Left ventricle myocardium inferior (tissue), 1 donor: ENCODE data around the gene ZNF646. TPM values are rescaled to one million over a fixed set of nuclear protein-coding genes. Genes with fewer than 3 reads are reported as not detected.
A peak's percentile ranks its signal among the peaks of the same experiment; 100 is the strongest.

Source experiments
- DNase-seq: peaks from one replicate; pipeline ENCODE4 v3.0.0-alpha.2; 2020
- H3K27ac ChIP-seq: fragments of 200-600 bp; replicated peaks from 2 replicates; pipeline ENCODE4 v1.8.0; 2021
- H3K27me3 ChIP-seq: fragments of 200-600 bp; 2 replicates; pipeline ENCODE4 v1.8.0; 2021; ENCODE audit warnings: low read depth
- H3K36me3 ChIP-seq: fragments of 200-600 bp; 2 replicates; pipeline ENCODE4 v1.8.0; 2021
- H3K4me1 ChIP-seq: fragments of 200-600 bp; 2 replicates; pipeline ENCODE4 v1.8.0; 2021
- H3K4me3 ChIP-seq: fragments of 200-600 bp; 2 replicates; pipeline ENCODE4 v1.8.0; 2021; ENCODE audit warnings: mild to moderate bottlenecking, moderate library complexity
- H3K9me3 ChIP-seq: fragments of 200-600 bp; replicated peaks from 2 replicates; pipeline ENCODE4 v1.8.0; 2021
- intact Hi-C: fragments of 100-400 bp; cut with micrococcal nuclease; formaldehyde crosslinking; loops from one replicate; pipeline ENCODE4 v1.11.0; 2022
- total RNA-seq: library from RNA; stranded (reverse); fragmentation: NEBNext Ultra II Directional; extraction: Animal tissue kit (Norgen Biotek cat#: 25700); gene quantifications from one replicate; pipeline ENCODE4 v1.2.1, GENCODE V29; 2021
- TF ChIP-seq, protein P1 (sequence below): fragments of 200-600 bp; IDR thresholded peaks from 2 replicates; pipeline ENCODE4 v1.8.0; 2021; ENCODE audit warnings: antibody characterized with exemption, mild to moderate bottlenecking, borderline replicate concordance
- donor health status: DM: no; HTN: yes; CAD: no; lungs with severe emphysema.

Gene ZNF646
- total RNA-seq, 1 donor from 2014 or later = 9.6 TPM

- H3K4me3 ChIP-seq = no peak overlapping the region
- H3K27me3 ChIP-seq = no peaks in the 10 kb centered on the region
- H3K4me1 ChIP-seq = peaks cover 23% of the 10 kb centered on the region
- no peak for DNase-seq
- H3K9me3 ChIP-seq = no peaks in the 10 kb centered on the region
- TF ChIP-seq, protein P1, sequence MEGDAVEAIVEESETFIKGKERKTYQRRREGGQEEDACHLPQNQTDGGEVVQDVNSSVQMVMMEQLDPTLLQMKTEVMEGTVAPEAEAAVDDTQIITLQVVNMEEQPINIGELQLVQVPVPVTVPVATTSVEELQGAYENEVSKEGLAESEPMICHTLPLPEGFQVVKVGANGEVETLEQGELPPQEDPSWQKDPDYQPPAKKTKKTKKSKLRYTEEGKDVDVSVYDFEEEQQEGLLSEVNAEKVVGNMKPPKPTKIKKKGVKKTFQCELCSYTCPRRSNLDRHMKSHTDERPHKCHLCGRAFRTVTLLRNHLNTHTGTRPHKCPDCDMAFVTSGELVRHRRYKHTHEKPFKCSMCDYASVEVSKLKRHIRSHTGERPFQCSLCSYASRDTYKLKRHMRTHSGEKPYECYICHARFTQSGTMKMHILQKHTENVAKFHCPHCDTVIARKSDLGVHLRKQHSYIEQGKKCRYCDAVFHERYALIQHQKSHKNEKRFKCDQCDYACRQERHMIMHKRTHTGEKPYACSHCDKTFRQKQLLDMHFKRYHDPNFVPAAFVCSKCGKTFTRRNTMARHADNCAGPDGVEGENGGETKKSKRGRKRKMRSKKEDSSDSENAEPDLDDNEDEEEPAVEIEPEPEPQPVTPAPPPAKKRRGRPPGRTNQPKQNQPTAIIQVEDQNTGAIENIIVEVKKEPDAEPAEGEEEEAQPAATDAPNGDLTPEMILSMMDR = no peak
- intact Hi-C loops = no loop called here
- H3K27ac ChIP-seq = no peak overlapping the region
- peaks cover 39% of the 10 kb centered on the region for H3K36me3 ChIP-seq
These were observed 16.3 kb downstream of the ZNF646 start for GRCh38 chr16:31090540-31090939.

- no peak for DNase-seq
- intact Hi-C loops = no loop called here
These were observed 18.1 kb downstream of the ZNF646 start for GRCh38 chr16:31092330-31092729.

DNA sequence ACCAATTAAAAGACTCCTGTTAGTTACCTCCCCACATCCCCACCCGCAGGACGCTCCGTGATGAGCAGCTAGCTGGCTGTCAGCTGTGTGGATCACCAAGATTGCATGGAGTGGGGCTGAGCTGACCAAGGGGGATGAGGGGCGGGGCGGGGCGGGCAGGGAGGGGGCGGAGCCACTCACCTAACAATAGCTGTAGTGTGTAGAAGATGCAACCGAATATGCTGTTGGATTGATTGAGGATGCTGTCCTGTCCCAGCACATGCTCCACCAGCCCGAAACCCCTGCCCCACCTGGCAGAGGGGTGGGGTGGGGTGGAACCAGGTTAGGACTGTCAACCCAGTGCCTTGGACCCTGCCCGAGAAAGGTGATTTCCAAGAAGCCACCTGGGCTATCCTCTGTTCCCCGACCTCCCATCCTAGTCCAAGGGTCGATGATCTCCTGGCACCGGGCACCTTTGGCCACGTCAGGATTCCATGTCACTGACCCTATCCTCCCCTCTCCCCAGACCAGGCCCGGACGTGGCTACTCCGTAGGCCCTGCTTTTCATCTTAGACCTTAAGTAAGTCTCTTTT is 19.0 kb downstream of the ZNF646 start:
- intact Hi-C loops = no loop called here
- H3K4me3 ChIP-seq = peak overlapping the region; percentile 94
- TF ChIP-seq, protein P1 = no peak

More at GRCh38 chr16:31092330-31092729, 18.1 kb downstream of the ZNF646 start:
- peaks cover 27% of the 10 kb centered on the region for H3K36me3 ChIP-seq
- no peak overlapping the region for H3K4me3 ChIP-seq
- no peaks in the 10 kb centered on the region for H3K27me3 ChIP-seq
- H3K27ac ChIP-seq = no peak overlapping the region
- peaks cover 24% of the 10 kb centered on the region for H3K4me1 ChIP-seq
- H3K9me3 ChIP-seq = no peaks in the 10 kb centered on the region
- TF ChIP-seq, protein P1 = no peak

DNA sequence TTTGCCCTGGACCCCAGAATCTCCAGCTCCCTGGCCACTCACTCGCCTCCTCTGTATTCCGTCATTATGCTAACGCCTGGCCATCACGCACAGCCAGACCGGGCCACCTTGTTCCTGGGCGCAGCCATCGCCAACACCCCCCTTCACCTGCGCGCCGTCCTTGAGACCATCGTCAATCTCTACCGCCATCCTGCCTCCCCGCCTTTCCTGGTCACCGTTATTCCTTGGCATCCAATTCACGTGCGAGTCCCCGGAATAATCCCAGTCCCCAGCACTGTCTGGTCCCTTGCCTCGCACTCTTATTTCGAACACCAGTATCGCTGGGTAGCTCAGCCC is 19.8 kb downstream of the ZNF646 start:
- no peaks in the 10 kb centered on the region for H3K27me3 ChIP-seq
- no peak for DNase-seq
- peak overlapping the region; percentile 94 for H3K4me3 ChIP-seq
- TF ChIP-seq, protein P1 = no peak
- H3K27ac ChIP-seq = peak overlapping the region; percentile 92
- H3K36me3 ChIP-seq = peaks cover 17% of the 10 kb centered on the region
- H3K4me1 ChIP-seq = peaks cover 24% of the 10 kb centered on the region
- H3K9me3 ChIP-seq = no peaks in the 10 kb centered on the region
- intact Hi-C loops = no loop called here

More for the DNA sequence above, 19.0 kb downstream of the ZNF646 start:
- Histone ChIP-seq H3K36me3 (peaks cover 25% of the 10 kb centered on the region), H3K27me3 (no peaks in the 10 kb centered on the region), H3K9me3 (no peaks in the 10 kb centered on the region), H3K27ac (peak overlapping the region; percentile 92), H3K4me1 (peaks cover 24% of the 10 kb centered on the region)
- no peak for DNase-seq

DNA sequence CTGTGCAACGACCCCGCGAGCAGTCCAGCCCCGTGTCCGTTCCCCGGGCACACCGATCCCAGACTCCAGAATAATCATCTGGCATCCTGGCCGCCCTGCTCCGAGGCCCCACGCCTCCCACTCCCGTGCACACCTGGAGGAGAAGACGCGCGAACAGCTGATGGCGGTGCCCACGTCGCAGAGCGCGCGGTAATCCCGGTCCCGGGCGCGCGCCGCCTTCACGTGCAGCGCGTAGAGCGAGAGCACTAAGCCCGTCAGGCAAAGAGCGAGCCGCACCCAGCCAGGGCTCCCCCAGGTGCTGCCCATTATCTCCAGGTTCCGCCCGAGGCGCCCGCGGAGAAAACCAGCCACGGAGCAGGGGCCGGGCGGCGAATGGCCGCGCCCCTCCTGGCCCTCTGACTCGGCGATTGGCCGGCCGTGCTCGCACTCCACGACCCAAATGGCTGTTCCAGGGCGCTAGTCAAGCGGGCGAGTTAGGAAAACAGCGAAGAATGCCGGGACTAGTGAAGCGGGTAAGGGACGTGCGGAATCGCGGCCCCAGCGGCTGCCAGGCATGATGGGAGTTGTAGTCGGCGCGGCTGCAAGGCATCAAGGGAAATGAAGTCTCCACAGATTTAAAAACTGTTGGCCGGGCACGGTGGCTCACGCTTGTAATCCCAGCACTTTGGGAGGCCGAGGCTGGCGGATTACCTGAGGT is 20.4 kb downstream of the ZNF646 start, which contains the start of gene VKORC1:
VKORC1 (minus strand) TSS at position 374 of the 697 bp plus-strand sequence; CDS start at position 306, 68 bp downstream.
- intact Hi-C loops = no loop called here
- H3K4me3 ChIP-seq = peak within 1 kb of the TSS; percentile 94
- peaks cover 12% of the 10 kb centered on the region for H3K36me3 ChIP-seq
- peak; percentile 95 for DNase-seq
- no peaks in the 10 kb centered on the region for H3K27me3 ChIP-seq
- TF ChIP-seq, protein P1 = peak; percentile 12
- peaks cover 24% of the 10 kb centered on the region for H3K4me1 ChIP-seq
- H3K9me3 ChIP-seq = no peaks in the 10 kb centered on the region
- H3K27ac ChIP-seq = peak within 1 kb of the TSS; percentile 92
